ENCODE results near the gene MAP6.

- no peak for TF ChIP-seq CTCF (IDR thresholded peaks at IDR 0.05 in 4 of 5, conservative IDR thresholded peaks at IDR 0.05 in 1 of 5)
- TF ChIP-seq POLR2A (IDR thresholded peaks at IDR 0.05) = no peak
Measured at GRCh38 chr11:75655605-75656004, 13.2 kb downstream of the MAP6 start.
